ENCODE results near the gene IQCN.

IQCN gene

GRCh38 chr19:18308051-18308947, 34.0 kb upstream of the IQCN start:
- TF ChIP-seq, protein P1, sequence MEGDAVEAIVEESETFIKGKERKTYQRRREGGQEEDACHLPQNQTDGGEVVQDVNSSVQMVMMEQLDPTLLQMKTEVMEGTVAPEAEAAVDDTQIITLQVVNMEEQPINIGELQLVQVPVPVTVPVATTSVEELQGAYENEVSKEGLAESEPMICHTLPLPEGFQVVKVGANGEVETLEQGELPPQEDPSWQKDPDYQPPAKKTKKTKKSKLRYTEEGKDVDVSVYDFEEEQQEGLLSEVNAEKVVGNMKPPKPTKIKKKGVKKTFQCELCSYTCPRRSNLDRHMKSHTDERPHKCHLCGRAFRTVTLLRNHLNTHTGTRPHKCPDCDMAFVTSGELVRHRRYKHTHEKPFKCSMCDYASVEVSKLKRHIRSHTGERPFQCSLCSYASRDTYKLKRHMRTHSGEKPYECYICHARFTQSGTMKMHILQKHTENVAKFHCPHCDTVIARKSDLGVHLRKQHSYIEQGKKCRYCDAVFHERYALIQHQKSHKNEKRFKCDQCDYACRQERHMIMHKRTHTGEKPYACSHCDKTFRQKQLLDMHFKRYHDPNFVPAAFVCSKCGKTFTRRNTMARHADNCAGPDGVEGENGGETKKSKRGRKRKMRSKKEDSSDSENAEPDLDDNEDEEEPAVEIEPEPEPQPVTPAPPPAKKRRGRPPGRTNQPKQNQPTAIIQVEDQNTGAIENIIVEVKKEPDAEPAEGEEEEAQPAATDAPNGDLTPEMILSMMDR (conservative IDR thresholded peaks at IDR 0.05), result no peak
- TF ChIP-seq ZFX (IDR thresholded peaks at IDR 0.05), result no peak
- no peak overlapping the region for H3K27ac ChIP-seq

GRCh38 chr19:18307271-18307681, 33.0 kb upstream of the IQCN start:
- H3K27ac ChIP-seq, result no peak overlapping the region
- no peak for TF ChIP-seq ZFX (IDR thresholded peaks at IDR 0.05)
- TF ChIP-seq, protein P1 (conservative IDR thresholded peaks at IDR 0.05), result no peak

- TF ChIP-seq ZFX (IDR thresholded peaks at IDR 0.05), result no peak
- TF ChIP-seq, protein P1 (conservative IDR thresholded peaks at IDR 0.05), result no peak
- H3K27ac ChIP-seq, result no peak overlapping the region
Observed at GRCh38 chr19:18306888-18307260, 32.6 kb upstream of the IQCN start.

- TF ChIP-seq, protein P1 (conservative IDR thresholded peaks at IDR 0.05), result no peak
- no peak for TF ChIP-seq ZFX (IDR thresholded peaks at IDR 0.05)
- no peak overlapping the region for H3K27ac ChIP-seq
Observed at GRCh38 chr19:18306209-18306887, 32.1 kb upstream of the IQCN start.

DNA sequence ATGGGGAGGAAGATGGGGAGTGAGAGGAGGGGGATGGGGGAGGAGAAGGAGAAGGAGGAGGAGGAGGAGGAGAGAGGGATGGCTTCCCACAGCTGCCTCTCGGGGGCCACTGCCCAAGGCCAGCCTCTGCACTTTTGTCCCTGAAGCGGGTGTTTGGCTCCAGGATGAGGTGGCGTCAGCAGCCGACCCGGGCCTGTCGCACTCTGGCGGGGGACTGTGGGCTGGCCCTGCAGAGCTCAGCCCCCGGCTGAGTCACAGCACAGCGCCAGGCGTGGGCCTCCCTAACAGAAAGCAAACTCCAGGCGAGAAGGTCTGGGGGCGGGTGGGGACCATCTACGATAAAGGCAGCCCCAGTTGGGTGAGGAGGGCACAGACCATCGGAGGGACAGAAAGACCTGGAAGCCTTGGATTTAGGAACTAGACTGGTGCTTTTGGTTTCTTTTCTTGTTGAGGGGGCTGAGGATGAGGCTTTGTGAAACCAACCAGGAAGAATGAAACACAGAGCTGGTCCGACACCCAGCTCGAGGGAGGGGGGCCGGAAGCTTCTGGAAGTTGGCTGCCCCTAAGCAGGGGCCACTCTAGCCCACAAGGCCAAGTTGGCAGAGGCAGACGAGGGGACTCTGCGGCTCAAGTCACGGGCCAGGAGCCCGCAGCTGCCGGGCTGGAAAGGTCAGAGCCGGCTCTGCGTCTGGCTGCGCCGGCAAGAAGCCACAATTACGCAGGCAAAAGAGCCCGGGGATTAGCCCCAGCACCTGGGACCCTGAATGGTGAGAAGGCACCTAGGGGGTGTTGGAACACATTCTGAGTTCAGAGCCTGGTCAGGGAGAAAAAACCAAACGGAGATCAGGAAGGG, 30.4 kb upstream of the IQCN start:
- no peak overlapping the region for H3K27ac ChIP-seq
- no peak for TF ChIP-seq ZFX (IDR thresholded peaks at IDR 0.05)
- TF ChIP-seq, protein P1 (conservative IDR thresholded peaks at IDR 0.05), result no peak

GRCh38 chr19:18304208-18304457, 29.9 kb upstream of the IQCN start:
- H3K27ac ChIP-seq, result no peak overlapping the region
- TF ChIP-seq, protein P1 (conservative IDR thresholded peaks at IDR 0.05), result no peak
- TF ChIP-seq ZFX (IDR thresholded peaks at IDR 0.05), result no peak

Measured in C4-2B (cell line).